Stimulated activated CD8-positive, alpha-beta memory T cell treated with anti-CD3 and anti-CD28 coated beads, Interleukin-4, amount 100 ng/mL, for 4 hours (primary cell): ENCODE measurements around the gene NEGR1.

ENCODE experiments used
- DNase-seq, 2 donors: peaks; one replicate each; pipeline ENCODE4 v3.0.0-alpha.2; 2020; ENCODE audit warnings: low read depth in 2 of 2, low spot score in 1 of 2

The NEGR1 gene

GRCh38 chr1:72235062-72235461, 47.3 kb downstream of the NEGR1 start:
- no peak for DNase-seq

- no peak for DNase-seq
Measured at GRCh38 chr1:72230746-72231145, 51.6 kb downstream of the NEGR1 start.

GRCh38 chr1:72229893-72230292, 52.4 kb downstream of the NEGR1 start:
- no peak for DNase-seq

GRCh38 chr1:72227667-72228066, 54.7 kb downstream of the NEGR1 start:
- no peak for DNase-seq

GRCh38 chr1:72224506-72224905, 57.8 kb downstream of the NEGR1 start:
- DNase-seq = no peak

GRCh38 chr1:72221811-72222210, 60.5 kb downstream of the NEGR1 start:
- no peak for DNase-seq

GRCh38 chr1:72218141-72218739, 64.1 kb downstream of the NEGR1 start:
- DNase-seq = no peak

DNA sequence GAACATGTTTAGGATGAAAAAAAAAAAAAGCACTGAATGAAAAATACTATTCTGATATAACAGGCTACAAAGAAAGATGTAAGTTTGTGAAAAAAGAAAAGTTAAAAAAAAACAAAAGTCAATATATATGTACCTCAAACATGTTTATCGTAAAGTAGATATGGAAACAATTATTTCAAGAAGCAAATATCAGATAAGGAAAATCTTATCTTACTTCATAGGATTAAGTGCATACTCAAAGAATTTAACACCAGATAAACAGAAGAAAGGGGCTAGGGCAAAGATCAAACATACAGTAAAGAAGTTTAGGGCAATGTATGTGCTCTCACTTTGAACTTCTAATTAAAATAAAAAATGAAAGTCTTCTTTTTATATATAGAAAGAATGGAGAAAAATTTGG, 75.3 kb downstream of the NEGR1 start:
- DNase-seq = no peak

GRCh38 chr1:72202761-72203160, 79.6 kb downstream of the NEGR1 start:
- DNase-seq = no peak

- no peak for DNase-seq
Measured at GRCh38 chr1:72197786-72198185, 84.6 kb downstream of the NEGR1 start.

GRCh38 chr1:72186733-72187307, 95.5 kb downstream of the NEGR1 start:
- DNase-seq = no peak

DNA sequence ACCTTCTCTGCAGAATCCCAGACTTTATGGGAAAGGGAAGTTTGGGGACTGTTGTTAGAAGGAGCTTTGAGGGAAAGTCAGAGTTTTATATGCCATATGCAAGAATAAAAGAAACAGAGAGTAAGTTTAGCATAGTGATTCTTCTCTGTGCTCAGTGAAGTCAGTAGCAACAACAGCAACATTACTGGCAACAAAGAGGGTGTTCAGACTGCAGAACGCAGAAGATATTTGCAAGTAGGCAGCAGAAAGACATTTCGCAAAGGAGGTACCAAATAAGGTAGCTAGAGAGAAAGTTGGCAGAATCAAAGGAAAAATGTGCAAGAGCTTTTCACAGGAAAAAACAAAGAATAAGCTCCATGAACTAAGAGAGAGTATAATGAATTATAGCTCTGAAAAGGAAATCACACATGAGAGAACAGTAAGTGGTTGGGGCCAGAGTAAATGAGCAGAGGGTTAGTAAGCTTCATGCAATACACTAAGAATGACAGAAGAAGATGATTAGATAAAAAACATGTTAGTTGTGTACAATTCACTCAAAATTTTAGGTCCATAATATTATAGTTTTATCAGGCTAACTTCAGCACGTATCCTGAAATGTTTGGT, 98.1 kb downstream of the NEGR1 start:
- DNase-seq = no peak

GRCh38 chr1:72182859-72183258, 99.5 kb downstream of the NEGR1 start:
- DNase-seq = no peak

DNA sequence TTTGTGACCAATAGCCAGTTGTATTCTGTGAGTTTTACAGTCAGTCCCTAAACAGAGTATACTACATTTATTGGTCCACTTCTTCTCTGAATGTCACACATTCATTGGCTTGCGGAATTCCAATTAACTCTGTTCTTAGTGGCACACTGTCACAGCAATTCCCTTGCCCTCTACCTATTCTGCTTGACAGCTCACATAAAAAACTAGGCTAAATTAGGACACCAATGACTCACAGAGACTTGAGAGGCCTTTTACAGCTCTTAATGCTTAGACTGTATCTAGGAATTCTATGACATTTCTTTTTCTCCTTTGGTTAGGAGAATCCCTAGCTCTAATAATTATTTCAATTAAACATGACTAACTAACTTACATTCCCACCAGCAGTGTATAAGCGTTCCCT, 104.1 kb downstream of the NEGR1 start:
- no peak for DNase-seq

DNA sequence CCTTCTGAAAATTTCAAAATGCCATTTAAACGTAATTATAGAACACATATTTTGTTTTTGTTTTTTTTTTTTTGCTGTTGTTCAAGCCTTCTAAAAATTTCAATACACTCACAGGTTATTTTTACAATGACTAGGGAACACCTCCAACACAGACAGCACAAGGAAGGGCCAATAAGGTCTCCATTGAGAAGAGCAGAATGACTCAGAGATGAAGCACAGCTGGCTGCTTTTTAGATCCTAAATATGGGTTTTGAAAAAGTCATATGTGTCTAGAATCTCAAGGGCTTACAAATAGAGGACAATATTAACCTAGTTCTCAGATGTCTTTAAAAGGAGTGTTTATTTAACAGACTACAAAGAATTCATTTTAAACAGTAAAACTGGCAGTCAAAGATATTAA, 104.6 kb downstream of the NEGR1 start:
- DNase-seq = no peak

GRCh38 chr1:72170246-72170645, 112.1 kb downstream of the NEGR1 start:
- DNase-seq = no peak

- no peak for DNase-seq
Measured at GRCh38 chr1:72166426-72166825, 115.9 kb downstream of the NEGR1 start.

GRCh38 chr1:72150508-72150907, 131.8 kb downstream of the NEGR1 start:
- DNase-seq = no peak

DNA sequence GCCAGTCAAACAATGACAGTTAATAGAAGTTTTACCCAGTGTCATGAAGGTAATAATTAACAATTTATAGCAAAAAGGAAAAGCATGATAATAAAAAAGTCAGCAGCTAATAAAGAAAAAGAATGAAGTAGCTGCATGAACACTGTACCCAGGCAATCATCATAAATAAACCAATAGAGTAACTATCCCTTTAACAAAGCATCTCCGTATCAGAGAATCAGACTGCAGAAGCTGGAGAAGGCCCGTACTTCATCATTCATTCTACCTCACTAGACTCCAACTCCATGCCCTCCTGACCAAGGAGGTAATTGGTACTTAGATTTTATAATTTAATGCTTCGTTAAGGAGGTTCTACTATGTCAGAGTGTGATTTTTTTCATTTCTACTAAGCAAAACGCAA, 140.5 kb downstream of the NEGR1 start:
- no peak for DNase-seq

- DNase-seq = no peak
Measured at GRCh38 chr1:72140222-72140621, 142.1 kb downstream of the NEGR1 start.

GRCh38 chr1:72137656-72138055, 144.7 kb downstream of the NEGR1 start:
- no peak for DNase-seq

DNA sequence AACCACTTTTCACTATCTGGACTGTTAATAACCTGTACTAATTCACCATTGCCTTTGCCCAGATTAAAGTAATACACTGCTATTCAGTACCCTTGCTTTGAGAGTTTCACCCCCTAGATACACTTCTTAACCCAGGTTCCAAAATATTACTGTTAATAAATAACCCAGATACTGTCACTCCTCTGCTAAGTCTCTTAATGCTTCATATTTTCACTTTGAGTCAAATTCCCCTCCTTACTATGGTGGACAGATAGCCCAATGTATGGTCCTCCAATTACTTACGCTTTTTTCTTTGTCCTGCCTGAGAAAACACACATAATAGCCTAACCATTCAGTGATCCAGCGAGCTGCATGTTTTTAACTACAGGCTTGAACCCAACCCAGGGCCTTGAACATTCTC, 152.5 kb downstream of the NEGR1 start:
- DNase-seq = no peak
